ENCODE results near the gene WWC2.
"Not testable (repeated sequence)": the region's sequence is repeated elsewhere in the genome, so short reads cannot be mapped to it uniquely, and the experiment has no call there.

Gene WWC2

DNA sequence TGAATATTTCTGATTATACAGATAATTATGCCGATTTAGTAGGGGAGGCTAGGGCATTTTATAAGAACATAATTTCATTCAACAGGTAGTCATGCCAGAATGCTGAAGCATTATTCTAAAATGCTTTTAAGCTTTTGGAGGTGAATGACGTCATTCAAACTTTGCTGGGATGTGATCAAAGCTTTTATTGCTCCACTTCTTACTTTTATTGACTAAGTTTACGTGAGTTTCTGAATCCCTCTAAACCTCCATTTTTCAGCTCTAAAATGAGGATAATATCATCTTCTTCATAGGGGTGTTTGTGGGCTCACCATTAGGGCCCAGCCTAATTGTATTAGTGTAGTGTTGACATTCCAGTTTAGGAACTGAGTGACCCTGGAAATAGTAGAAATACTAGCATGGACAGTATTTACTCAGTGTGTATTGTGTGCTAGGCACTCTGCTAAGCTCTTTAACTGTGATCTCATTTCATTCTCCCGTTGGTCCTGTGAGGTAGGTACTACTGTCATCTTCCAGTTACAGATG is 3.0 kb downstream of the WWC2 start:
- no peak for DNase-seq

DNA sequence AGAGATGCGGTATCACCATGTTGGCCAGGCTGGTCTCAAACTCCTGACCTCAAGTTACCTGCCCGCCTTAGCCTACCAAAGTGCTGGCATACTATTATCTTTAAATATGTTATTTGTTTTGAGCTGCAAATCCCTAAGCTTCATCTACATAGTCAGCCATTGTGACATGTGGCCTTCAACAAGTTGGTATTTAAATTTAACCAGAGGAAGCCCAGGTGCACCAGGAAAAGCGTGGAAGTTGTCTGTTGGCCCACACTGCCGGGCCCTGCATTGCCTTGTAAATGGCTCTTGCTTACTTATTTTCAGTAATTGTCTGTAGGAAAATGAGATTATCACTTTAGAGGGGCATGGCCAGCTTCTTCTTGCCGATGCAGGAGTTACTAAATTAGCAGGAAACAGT is 6.0 kb downstream of the WWC2 start:
- no peak for DNase-seq

DNA sequence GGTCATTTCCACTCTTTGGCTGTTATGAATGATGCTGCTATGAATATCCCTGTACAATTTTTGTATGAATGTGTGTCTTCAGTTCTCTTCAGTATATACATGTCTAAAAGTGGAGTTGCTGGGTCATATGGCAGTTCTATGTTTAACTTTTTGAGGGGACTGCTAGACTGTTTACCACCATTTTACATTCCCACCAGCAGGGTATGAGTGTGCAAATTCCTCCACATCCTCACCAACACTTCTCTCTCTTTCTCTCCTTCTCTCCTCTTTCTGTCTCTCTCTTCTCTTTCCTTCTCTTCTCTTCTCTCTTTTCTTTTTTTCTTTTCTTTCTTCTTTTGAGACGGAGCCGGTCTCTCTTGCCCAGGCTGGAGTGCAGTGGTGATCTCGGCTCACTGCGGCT is 7.8 kb downstream of the WWC2 start:
- no peak for DNase-seq

DNA sequence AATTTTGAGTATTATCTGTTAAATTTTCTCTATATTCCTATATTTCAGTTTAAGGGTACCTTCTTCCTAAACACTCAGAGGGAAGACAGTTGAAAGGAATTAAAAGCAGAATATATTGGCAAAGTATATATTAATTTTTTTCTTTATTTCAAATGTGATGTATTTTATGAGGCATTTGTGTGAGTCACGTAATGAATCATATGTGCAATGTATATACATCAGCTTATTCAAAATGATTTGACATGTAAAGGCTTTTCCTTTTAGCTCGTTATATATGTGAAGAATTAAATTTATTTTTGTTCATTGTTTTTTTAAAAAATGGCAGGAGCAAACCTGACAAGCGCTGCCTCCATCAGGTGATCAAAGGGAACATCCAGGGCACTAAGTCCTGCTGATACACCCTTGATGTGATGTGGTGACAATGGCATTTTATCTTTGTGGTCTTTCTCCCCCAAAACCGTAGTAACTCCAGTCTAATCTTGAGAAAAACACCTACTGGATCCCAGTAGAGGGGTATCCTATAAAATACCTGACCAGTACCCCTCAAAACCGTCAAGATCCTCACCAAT is 8.9 kb downstream of the WWC2 start:
- DNase-seq = no peak

DNA sequence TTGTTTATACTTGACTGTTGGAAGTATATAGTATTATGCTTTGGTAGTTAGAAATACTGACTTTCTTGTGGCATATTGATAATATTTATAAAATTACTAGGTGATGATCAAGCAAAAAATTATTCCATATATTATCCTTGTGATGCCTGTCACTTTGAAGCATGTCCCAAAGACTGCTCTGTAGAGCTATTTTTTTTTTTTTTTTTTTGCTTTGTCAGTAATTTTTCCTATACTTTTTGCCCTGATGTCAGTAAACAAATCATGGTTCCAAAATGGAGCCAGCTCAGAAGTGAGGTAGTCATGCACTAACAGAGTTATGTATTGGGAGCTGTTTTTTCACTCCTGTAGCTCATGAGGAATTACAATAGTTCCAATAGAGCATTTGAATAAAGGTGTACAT is 11.2 kb downstream of the WWC2 start:
- no peak for DNase-seq

DNA sequence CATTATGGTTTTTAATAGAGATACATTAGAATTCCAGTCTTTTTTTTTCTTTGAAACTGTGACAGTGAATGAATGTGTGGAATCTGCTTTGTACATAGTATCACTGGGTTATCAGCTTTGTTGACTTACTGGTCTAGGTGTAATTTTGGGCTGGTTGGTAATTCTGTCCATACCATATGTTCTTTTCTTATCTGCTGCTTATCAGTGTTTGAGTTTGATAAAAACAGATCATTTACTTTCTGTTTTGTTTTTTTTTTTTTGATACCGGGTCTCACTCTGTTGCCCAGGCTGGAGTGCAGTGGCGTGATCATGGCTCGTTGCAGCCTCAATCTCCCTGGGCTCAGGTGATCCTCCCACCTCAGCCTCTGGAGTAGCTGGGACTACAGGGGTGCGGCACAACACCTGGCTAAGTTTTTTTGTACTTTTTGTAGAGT is 12.4 kb downstream of the WWC2 start:
- DNase-seq = no peak

DNA sequence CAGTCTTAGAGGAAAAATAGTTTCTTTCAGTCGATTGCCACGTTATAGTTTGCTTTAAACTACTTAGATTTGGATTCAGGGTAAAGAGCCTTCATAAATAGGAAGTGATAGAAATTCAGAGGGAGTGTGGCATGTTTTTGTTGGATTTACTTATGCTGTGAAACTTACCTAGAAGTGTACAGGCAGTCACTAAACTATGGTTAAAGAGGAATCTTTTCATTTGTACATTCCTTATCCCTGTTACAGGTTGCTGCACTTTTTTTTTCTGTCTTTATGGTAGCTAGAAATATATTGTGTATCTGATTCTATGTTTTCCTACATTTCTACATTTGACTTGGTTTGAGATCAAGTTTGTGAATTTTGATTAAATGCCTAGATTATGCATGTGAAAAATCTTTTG is 19.1 kb downstream of the WWC2 start:
- DNase-seq = no peak

DNA sequence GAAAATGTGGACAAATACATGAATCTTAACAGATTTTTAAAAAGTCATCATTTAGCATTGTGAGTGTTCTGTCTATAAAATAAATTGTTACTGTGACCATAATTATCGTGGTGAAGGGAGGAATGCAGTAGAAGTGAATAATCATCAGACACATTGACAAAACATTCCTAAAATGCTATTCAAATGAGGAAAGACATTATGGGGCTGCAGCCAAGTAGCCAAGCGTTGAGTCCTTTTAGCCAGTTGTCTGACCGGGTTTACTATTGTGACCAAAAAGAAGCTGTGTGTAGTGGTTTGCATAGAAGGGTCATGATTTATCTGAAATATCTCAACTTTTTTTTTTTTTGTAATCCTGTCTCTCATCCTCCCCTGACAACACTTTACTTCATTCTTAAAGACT is 19.5 kb downstream of the WWC2 start:
- DNase-seq = no peak

DNA sequence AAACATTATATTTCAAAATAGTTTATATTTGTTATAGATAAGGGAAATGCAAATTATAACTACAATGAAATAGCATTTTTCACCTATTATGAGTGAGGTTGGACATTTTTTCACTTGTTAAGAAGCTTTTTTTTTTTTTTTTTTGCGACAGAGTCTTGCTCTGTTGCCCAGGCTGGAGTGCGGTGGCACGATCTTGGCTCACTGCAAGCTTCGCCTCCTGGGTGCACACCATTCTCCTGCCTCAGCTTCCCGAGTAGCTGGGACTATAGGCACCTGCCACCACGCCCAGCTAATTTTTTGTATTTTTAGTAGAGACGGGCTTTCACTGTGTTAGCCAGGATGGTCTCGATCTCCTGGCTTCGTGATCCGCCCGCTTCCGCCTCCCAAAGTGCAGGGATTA is 22.6 kb downstream of the WWC2 start:
- not testable (repeated sequence) for DNase-seq

DNA sequence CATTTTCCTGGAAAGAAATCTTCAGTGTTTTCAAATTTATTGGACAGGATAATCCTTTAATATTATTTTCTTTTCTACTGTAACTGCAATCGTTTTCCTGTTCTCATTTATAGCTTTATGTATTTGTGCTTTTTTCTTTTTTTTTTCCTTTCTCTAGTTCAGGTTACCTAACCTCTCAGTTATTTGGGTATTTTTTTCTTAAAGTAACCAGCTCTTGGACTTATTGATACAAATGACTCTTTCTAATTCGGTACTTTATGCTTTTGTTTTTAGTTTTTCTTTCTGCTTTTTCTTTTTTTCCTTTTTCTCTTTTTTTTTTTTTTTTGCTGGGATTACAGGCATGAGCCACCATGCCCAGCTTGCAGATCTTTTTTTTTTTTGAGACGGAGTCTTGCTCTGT is 25.2 kb downstream of the WWC2 start:
- DNase-seq = no peak

DNA sequence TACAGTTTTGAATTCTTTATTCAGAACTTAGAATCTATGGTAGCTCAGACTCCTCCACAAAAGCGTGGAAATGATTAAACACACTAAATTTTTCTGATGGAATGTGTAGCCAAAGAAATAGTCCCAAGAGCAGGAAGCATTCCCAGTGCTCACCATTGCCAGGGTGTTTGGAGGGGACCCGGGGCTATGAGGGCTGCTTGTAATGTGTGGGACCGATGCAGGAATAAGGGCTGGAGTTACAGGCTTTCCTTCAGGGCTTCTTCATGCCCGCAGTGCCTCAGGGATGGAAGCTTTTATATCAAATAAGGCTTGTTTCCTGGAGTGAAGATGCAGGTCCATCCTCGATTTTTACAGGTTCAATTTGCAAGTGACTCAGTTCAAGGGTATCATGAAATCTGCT is 25.8 kb downstream of the WWC2 start:
- DNase-seq = no peak

DNA sequence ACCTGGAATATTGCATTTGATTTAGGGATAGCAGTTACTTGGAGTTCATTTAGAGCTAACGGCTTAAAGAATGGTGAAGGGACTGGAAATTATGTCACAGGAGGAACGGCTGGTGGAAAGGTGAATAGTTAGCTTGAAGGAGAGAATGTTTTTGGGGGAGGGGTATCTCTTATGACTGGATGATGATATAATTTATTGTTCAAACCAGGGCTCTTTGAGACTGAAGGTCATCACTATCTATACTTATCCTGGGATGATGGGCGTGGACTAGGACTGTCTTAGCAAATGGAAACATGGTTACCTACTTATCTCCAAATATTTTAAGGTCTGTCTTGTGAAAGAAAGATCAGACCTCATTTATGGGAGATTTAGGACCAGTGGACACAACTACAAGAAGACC is 30.1 kb downstream of the WWC2 start:
- no peak for DNase-seq

DNA sequence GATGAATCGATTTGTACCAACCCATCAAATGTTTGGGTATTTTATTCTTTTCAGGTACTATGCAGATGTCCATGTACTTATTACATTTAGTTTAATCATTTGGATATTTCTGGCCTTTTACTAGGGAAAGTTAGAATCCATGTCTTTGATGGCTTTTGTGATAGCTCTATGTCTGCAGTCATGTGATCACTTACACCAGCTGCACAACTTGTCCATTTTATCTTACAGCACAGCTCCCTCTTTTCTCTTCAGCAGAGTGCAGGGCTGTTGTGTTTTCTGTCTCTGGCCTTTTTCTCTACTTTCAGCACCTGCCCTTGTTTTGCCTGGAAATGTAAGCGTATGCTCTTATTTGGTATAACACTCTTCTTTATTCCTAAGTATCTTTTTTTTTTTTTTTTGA is 30.6 kb downstream of the WWC2 start:
- no peak for DNase-seq

DNA sequence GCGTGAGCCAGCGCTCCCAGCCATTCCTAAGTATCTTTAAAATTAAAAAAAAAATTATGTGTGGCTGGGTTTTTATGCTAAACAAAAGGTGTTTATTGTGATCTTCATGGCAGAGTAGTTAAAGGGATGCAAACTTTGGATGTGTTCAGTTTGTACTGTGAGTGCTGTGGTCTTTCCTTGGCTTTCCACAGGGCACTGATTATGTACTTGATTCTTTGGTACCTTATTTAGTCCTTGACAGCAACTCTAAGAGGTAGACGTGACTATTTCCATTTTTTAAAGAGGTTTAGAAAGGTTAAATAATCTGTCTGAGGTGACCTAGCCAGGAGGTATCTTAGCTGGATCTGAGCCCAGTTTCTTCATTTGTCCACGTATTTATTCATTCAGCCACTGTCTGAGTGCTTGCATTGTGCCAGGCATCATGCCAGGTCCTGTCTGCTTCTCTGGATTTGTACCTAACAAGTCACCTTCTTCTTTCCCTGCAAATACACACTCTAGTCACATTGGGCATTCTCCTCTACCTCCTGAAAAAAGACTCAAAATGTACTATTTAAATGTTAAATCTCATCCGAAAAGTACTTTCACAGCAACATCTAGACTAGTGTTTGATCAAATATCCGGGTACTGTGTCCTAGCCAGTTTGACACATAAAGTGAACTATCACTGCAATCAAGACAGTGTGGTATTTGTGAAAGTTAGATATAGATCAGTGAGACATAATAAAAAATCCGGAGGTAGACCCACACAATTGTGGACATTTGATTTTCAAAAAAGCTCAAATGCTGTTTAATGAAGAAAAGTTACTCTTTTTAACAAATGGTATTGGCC is 31.5 kb downstream of the WWC2 start:
- DNase-seq = no peak

DNA sequence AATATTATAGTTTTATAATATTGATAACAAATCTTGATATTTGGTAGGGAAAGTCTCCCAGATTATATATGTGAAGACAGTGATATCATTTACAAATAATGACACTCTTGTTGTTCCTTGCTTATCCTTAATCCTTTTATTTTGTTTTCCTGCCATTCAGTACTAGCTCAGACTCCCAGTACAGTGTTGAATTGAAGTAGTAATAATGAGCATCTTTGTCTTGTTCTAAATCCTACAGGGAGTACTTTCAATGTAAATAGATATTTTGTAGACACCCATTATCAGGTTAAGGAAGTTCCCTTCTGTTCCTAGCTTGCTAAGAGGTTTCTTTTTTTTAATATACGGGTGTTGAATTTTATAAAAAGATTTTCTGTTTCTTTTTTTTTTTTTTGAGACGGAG is 33.0 kb downstream of the WWC2 start:
- no peak for DNase-seq

DNA sequence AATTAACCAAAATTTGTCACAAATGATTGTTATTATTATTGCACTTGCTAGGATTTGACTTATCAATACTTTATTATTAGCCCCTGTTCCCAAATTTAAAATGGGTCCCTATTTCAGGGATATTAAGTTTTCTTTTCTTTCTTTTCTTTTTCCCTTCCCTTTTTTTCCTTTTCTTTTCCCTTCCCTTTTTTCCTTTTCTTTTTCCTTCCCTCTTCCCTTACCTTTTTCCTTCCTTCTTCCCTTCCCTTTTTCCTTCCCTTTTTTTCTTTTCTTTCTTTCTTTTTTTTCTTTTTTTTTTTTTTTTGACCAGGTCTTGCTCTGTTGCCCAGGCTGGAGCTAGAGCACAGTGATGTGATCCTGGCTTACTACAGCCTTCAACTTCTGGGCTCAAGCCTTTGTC is 33.8 kb downstream of the WWC2 start:
- no peak for DNase-seq

DNA sequence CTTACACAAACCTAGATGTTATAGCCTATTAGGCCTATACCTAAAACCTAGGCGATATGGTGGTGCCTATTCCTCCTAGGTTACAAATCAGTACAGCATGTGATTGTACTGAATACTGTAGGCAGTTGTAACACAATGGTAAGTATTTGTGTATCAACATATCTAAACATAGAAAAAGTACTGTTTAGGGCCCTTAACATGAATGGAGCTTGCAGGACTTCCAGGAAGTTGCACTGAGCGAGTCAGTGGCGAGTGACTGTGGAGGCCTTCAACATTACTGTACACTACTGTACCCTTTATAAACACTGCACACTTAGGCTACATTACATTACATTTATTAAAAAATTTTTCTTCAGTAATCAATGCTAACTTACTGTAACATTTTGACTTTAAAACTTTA is 37.8 kb downstream of the WWC2 start:
- DNase-seq = no peak

DNA sequence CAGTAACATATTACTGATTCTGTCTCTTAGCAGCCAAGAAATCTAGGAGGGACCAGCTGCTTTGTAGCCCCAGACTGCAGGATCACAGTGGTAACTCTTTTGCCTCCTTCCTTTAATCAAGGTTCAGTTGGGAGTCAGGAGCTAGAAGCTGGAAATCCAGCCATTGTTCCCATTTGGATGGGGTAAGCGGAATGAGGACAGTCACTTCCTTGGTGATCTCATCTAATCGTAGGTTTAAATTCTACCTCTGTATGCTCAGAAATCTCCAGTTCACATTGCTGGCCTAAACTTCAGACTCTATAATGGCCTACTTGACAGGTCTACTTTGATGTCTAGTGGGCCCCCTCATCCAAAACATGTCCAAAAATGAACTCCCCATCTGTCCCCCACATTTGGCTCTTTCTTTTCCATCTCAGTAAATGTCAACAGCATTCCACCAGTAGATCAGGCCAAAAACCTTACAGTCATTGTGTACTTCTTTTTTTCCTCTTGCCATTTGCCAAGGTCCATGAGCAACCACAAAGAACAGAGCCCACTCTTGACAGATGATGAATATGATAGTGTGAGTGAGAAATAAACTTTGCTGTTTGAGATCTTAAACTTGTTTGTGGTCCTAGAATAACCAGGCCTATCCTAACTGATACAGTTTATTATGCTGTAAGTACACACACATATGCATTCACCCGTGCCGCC is 40.1 kb downstream of the WWC2 start:
- DNase-seq = no peak

DNA sequence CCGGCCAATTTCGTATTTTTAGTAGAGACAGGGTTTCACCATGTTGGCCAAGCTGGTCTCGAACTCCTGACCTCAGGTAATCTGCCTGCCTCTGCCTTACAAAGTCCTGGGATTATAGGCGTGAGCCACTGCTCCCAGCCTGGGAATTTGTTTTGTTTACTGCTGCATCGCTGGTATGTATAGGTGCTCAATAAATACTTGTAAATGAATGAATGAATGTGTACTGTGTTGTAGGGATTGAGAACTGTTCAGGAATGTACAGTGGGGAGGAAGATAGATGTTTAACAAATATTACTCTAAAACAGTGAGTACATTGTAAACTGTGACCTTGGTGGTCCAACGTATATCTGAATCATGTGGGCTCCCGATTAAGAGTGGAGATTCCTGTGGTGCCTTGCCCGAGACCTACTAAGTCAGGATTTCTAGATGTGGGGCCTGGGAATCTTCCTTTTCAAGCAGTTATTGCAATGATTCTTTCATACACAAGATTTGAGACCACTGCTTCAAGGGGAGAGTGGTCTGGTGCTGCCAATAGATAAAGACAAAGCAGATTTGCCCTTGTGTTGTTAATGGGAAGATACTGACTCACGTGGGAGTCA is 41.0 kb downstream of the WWC2 start:
- DNase-seq = no peak

DNA sequence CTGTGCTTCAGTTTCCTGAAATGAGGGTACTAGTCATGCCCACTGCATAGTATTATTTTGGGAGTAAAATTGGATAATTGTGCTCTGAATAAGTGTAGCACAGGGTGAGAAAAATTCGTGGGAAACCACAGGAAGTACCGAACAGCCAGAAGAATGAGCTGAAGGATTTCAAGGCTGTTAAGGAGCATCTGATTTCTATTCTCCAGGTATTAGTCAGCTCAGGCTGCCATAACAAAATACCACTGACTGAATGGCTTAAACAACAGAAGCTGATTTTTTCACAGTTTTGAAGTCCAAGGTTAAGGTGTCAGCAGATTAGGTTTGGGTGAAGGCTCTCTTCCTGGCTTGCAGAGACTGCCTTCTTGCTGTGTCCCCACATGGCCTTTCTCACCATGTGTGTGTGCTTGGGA is 41.9 kb downstream of the WWC2 start:
- DNase-seq = no peak

DNA sequence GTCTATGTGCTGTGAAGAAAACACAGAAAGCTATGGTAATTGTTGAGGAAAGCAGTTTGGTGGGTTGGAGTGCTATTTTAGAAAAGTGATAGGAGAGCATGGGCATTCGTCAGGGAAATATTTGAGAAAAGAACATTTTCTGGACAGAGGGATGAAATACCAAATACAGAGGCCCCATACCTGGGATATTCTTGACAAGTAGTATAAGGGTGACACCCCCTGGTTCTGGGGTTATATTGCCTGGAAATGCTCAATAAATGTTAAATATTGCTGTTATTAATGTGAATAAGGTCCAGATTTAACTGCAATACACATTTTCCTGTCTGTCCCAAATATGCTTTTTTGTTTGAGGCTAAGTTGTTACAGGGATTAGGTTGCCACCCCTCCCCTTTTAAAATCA is 42.9 kb downstream of the WWC2 start:
- no peak for DNase-seq

DNA sequence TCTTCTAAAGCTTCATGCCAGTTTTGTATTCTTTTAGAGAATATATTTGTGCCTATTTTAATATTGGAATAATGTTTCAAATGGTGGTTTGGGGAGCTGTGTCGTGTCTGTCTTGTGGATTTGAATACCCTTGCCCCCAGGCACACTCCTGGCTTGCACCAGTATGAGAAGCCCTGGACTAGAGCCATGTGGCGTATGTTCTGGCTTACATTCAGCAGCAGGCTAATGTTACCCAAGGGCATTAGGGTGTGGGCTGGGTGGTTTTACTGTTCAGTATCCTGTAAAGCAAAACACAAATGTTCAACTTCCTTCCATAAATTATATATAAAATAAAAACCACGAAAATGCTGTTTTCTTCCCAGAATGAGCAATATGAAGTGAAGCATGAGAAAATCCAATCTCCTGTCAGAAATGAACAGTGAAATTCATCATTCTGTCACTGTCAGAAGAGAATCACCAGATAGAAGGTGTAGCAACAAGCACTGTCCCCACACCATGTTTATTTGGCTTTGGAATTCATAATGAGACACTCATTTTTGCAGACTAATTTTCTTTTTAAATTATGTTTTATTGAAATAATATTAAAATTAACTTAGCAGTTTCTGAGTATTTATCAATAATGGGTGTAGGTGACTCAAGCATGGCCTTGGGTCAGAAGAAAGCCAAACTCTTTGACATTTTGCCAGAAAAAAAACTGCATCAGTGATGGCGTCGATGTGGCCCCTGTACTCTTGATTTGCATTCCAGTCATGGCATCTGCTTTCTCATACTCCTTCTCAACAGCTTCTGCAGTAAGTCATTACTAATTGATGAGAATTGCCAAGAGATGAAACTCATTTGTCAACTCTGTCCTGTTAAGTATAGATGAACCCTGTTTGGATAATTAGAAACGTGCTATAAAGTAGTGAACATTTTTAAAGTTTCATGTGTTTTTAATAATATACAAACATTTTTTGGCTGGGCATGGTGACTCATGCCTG is 43.8 kb downstream of the WWC2 start:
- no peak for DNase-seq
